Effector memory CD8-positive, alpha-beta T cell (primary cell): ENCODE data around the gene MEN1.

ENCODE experiments used
- ATAC-seq: fragments of 150-1000 bp; cut with Tn5 transposase; replicated peaks from 2 replicates; pipeline ENCODE4 v1.10.0; 2021; ENCODE audit warnings: mild to moderate bottlenecking, moderate library complexity
- DNase-seq, 3 experiments: peaks; one replicate each; pipeline ENCODE4 v3.0.0; 2021
- H3K27ac Mint-ChIP-seq, 2 donors: one replicate each; pipeline ENCODE4 v1.8.0; 2022; ENCODE audit warnings: mild to moderate bottlenecking in 2 of 2, mixed read lengths in 2 of 2, moderate library complexity in 2 of 2
- H3K27me3 Mint-ChIP-seq, 2 donors: one replicate each; pipeline ENCODE4 v1.8.0; 2022; ENCODE audit warnings: mixed read lengths in 2 of 2
- H3K36me3 Mint-ChIP-seq: one replicate; pipeline ENCODE4 v1.8.0; 2022; ENCODE audit warnings: mild to moderate bottlenecking, moderate library complexity, mixed read lengths; ENCODE audit not compliant: insufficient read depth
- H3K4me1 Mint-ChIP-seq, 2 donors: one replicate each; pipeline ENCODE4 v1.8.0; 2022; ENCODE audit warnings: low read depth in 2 of 2, mixed read lengths in 2 of 2
- H3K4me3 Mint-ChIP-seq, 2 donors: one replicate each; pipeline ENCODE4 v1.8.0; 2022; ENCODE audit warnings: mild to moderate bottlenecking in 2 of 2, mixed read lengths in 2 of 2, moderate library complexity in 2 of 2
- H3K9me3 Mint-ChIP-seq, 2 donors: one replicate each; pipeline ENCODE4 v1.8.0; 2022; ENCODE audit warnings: mixed read lengths in 2 of 2

MEN1 gene

DNA sequence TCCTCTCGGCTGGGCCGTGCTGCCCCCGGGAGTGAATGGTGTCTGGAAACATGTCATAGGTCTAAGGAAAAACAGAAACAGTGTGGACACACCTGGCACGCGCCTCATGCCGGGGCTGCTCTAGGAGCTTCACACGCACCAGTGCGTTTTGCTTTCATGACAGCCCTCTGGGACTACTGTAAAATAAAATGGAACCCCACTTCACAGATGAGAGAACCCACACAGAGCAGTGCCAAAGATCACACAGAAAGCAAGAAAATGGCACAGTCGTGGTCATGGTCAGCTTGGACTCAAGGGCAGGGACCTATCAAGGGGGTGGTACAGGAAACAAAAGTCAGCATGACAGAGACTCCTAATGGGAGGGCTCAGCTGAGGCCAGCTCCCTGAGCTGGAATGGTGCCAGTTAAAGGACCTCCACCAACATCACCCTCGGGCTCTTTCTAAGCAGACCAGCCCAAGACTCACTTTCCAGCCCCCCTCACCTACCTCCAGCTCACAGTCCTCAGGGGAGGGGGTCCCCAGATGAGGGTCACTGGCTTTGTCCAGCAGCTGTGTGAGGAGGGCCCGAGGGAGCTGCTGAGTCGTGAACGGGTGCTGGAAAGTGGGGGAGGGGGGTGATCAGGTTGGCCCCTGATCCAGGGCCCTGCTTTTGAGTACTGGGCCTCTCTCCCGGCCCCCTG lies 10.6 kb downstream of the MEN1 start:
- no peak for ATAC-seq
- H3K4me3 Mint-ChIP-seq, result no peak overlapping the region
- DNase-seq, result no peak
- H3K36me3 Mint-ChIP-seq, result peaks cover 17% of the 10 kb centered on the region
- peak overlapping the region in 1 of 2 donors; percentile 63 for H3K27ac Mint-ChIP-seq
- H3K27me3 Mint-ChIP-seq, result no peaks in the 10 kb centered on the region
- peaks cover 14 to 15% of the 10 kb centered on the region in 2 donors for H3K4me1 Mint-ChIP-seq
- no peaks in the 10 kb centered on the region for H3K9me3 Mint-ChIP-seq

DNA sequence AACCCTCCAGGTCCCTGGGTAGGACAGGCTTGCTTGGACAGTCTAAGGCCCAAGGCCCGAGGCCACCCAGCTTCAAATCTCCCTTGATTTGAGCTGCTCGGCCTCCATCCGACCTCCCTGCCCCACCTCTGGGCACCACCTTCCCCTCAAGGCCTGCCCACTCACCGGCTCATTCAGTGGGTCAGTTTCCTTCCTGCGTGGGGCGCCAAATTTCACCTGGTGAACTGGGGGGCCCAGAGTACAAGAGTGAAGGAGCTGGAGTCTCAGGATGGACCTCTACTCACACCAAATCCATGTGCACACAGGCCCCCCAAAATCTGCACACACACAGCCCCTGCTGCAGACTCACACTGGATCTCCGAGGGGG lies 11.1 kb downstream of the MEN1 start:
- no peaks in the 10 kb centered on the region for H3K27me3 Mint-ChIP-seq
- H3K27ac Mint-ChIP-seq, result peak overlapping the region in 1 of 2 donors; percentile 63
- no peaks in the 10 kb centered on the region for H3K9me3 Mint-ChIP-seq
- H3K4me1 Mint-ChIP-seq, result peaks cover 14 to 17% of the 10 kb centered on the region in 2 donors
- H3K36me3 Mint-ChIP-seq, result peaks cover 19% of the 10 kb centered on the region
- DNase-seq (no peak), ATAC-seq (no peak)
- no peak overlapping the region for H3K4me3 Mint-ChIP-seq

DNA sequence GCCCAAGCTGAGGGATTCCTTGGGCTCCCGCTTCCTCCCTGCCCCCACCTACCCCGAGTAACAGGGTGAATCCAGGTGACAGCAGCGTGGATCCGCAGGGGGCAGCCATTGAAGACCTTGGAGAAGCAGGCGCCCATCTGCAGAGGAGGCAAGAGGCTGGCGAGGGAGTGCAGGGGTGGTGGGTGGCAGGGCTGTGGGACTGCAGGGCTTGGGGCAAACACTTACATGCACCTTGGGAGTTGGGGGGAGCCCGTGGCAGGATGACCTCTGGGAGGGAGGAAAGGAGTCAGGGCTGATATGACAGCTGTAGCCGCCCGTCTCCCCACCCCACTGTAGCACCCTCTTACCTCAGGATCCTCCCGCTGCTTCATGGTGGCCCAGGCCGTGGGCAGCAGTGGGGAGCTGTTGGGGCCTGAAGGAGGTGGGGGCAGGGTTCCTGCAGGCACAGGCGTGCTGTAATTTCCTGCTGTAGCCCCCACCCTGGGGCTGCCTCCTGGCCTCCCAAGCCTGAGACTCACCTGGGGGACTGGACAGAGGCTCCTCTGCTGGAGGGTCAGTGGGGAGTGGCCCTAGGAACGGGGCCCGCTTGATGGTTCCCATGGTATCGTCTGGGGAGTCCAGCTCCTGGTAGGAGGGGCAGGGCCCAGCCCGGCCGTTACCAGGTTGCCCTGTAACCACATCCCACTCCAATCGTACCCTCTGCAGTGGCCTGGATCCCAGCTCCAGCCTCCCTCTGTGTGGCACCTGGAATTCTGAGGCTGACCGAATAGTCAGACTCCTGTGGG lies 13.4 kb downstream of the MEN1 start:
- H3K27ac Mint-ChIP-seq, result peak overlapping the region in 1 of 2 donors; percentile 53
- H3K9me3 Mint-ChIP-seq, result no peaks in the 10 kb centered on the region
- H3K36me3 Mint-ChIP-seq, result peaks cover 22% of the 10 kb centered on the region

DNA sequence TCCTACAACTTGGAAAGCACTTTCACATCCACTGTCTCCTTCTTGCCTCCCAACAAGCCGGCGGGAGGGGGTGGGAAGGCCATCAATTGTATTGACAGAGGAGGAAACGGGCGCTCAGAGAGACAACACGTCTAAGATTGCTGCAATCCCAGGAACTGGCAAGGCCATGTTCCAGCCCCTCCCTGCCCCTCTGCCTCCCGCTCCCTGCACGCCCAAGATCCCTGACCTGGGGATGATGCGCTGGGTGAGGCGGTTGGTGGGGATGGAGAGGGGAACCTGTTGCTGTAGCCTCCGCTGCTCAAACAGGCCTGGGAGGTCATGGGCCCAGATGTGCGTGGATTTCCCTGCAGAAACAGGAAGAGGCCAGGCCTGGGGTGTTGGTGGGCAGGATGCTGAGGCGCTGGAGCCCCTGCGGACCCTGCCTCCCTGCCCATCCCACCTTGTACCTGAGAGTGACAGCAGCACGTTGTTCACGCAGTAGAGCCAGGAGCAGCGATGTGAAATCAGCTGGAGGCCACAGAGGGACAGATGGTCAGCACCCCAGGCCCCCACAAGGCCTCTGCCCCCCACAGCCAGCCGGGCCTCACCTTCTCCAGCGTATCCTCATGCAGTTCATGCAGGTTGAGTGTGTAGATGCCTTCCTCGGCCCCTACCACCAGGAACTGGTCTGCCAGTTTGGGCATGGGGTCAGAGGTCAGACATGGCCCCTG lies 14.1 kb downstream of the MEN1 start:
- ATAC-seq (no peak), DNase-seq (no peak)
- Mint-ChIP-seq H3K4me1 (peaks cover 4 to 12% of the 10 kb centered on the region in 2 donors), H3K36me3 (peaks cover 23% of the 10 kb centered on the region), H3K27me3 (no peaks in the 10 kb centered on the region), H3K4me3 (no peak overlapping the region), H3K9me3 (no peaks in the 10 kb centered on the region), H3K27ac (peak overlapping the region in 1 of 2 donors; percentile 53)

More for the DNA sequence above, 13.4 kb downstream of the MEN1 start:
- Mint-ChIP-seq H3K27me3 (no peaks in the 10 kb centered on the region), H3K4me3 (no peak overlapping the region), H3K4me1 (peaks cover 4 to 12% of the 10 kb centered on the region in 2 donors)
- no peak for DNase-seq
- ATAC-seq, result no peak

DNA sequence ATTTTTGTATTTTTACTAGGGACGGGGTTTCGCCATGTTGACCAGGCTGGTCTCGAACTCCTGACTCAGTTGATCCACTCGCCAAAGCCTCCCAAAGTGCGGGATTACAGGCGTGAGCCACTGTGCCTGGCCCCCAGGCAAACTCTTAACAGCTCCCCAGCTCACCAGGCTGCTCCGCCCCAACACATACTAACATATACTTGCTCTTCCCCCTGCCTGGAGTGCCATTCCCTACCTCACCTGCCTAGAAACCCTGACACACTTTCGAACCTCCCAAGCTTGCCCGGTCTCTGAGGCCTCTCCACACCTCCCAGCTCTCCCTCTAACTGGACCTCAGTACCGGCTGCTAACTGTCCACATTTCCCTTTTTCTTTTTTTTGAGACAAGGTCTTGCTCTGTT lies 15.8 kb downstream of the MEN1 start:
- Mint-ChIP-seq H3K4me1 (peaks cover 4 to 11% of the 10 kb centered on the region in 2 donors), H3K9me3 (no peaks in the 10 kb centered on the region), H3K27me3 (no peaks in the 10 kb centered on the region), H3K36me3 (peaks cover 21% of the 10 kb centered on the region), H3K27ac (peak overlapping the region in 1 of 2 donors; percentile 86), H3K4me3 (no peak overlapping the region)
- no peak for DNase-seq
- ATAC-seq, result no peak

DNA sequence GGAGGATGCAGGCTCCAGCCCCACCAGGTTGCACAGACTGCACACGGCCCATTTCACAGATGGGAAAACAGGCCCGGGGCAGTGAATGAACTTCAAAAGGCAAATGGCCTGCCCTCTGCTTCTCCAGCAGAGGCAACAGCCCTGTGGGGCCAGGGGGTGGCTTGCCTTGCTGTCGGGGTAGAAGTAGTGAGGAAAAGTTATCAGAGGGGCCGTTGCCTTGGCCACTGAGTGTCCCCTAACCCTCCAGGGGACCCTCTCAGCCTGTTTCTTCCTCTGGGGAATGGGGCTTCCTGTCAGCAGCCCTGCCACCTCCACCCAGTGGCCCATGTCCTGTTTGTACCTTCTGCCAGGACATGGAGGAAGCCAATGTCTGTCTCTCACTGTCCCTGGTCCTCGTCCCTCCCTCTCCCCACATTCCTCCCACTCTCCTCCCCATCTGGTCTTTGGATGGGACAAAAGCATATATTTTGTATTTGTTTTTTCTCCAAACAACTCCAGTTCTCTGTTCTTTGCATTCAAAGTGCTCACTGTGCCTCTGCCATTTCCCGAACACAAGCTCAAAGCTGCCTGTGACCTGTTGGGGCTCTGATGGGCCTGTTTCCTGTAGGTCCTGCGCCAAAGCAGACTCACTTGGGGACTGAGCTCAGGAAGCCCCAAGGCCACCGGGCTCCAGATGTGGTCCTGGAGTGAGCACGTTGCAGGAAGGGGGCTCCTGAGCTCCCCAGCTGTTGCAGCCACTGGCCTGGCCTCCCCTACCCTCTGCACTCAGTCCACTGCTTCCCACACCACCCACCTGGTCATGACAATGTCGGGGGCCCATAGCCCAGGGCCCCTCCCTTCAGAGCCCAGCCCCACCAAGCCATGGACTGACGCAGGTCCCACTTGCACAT lies 16.8 kb downstream of the MEN1 start:
- H3K36me3 Mint-ChIP-seq, result peaks cover 21% of the 10 kb centered on the region
- H3K27me3 Mint-ChIP-seq, result no peaks in the 10 kb centered on the region
- no peak for ATAC-seq
- no peak for DNase-seq
- H3K4me3 Mint-ChIP-seq, result no peak overlapping the region
- no peaks in the 10 kb centered on the region for H3K9me3 Mint-ChIP-seq
- H3K4me1 Mint-ChIP-seq, result peaks cover 0 to 11% of the 10 kb centered on the region in 2 donors
- H3K27ac Mint-ChIP-seq, result peak overlapping the region; percentile 48 to 86

DNA sequence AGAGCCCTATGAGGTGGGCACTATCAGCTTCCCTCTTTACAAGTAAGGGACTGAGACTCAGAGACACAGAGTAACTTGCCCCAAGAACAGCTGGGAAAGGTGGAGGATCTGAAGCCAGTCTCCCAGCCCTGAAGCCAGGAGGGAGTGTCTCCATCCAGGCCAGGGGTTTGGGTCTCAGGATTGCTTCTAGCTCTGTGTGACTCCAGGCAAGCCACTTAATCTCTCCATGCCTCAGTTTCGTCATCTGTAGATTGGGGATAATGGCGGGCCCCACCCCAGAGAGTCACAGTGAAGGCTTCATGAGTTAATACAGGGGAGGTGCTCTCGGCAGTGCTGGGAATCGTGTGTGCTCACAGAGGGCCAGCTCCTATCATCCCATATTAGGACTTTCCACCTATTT lies 17.9 kb downstream of the MEN1 start:
- no peak overlapping the region for H3K4me3 Mint-ChIP-seq
- peak overlapping the region in 1 of 2 donors; percentile 86 for H3K27ac Mint-ChIP-seq
- no peaks in the 10 kb centered on the region for H3K9me3 Mint-ChIP-seq
- peaks cover 28% of the 10 kb centered on the region for H3K36me3 Mint-ChIP-seq
- ATAC-seq (no peak), DNase-seq (no peak)
- H3K4me1 Mint-ChIP-seq, result peaks cover 0 to 14% of the 10 kb centered on the region in 2 donors
- no peaks in the 10 kb centered on the region for H3K27me3 Mint-ChIP-seq

DNA sequence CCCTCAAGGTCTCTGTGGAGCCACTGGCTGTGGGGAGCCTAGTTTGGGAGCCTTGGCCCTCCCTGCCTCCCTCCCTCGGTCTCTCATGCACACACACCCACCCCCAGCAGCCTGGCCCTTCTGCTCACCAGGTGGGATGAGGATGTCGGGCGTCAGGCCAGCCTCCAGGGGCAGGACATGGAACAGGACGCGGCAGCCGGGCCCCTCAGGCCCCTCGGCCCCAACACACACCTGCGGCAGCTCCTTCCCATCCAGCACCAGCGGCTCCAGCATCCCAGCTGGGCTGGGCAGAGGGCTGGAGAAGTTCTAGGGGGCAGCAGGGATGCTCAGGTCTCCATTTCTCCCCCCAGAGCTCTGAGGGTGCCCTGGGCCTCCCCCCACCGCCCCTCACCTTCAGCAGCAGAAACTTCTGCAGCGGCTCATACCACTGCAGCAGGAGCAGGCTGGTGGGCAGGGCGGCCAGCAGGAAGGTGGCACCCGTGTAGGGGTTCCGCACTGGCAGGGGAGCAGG lies 18.5 kb downstream of the MEN1 start:
- ATAC-seq (no peak), DNase-seq (no peak)
- H3K27ac Mint-ChIP-seq, result peak overlapping the region; percentile 60 to 67
- no peaks in the 10 kb centered on the region for H3K27me3 Mint-ChIP-seq
- H3K36me3 Mint-ChIP-seq, result peaks cover 28% of the 10 kb centered on the region
- no peak overlapping the region for H3K4me3 Mint-ChIP-seq
- H3K4me1 Mint-ChIP-seq, result peaks cover 0 to 14% of the 10 kb centered on the region in 2 donors
- no peaks in the 10 kb centered on the region for H3K9me3 Mint-ChIP-seq

DNA sequence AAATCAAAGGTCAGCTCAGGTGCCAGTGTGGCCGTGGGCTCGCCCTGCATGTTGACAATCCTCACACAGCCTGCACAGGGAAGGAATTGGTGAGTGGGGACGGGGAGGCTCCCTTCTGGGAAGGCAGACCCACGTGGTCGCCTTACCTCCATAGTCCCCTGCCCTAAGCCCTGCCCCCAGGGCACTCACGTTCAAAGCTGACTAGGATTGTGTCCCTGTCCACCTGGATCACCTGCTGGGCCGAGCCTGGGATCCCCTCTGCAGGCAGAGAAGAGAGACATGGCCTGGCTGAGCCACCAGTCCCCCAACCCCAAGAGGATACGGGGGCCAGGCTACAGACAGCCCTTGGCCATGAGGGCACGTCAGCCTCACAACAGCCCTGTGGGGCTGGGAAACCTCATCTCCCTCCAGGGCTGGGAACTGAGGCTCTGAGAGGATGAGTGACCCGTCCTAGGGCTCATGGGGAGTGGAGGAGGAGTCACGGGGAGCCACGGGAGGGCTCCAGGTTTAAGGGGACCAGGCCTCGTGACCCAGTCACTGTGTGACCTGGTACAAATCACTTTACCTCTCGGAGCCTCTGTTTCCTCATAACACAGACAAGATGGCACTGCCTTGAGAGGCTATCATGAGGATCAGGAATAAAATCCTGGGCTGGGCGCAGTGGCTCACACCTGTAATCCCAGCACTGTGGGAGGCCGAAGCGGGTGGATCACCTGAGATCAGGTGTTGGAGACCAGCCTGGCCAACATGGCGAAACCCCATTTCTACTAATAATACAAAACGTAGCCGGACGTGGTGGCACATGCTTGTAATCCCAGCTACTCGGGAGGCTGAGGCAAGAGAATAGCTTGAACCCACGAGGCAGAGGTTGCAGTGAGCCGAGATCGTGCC lies 19.9 kb downstream of the MEN1 start:
- peaks cover 25% of the 10 kb centered on the region for H3K36me3 Mint-ChIP-seq
- no peaks in the 10 kb centered on the region for H3K27me3 Mint-ChIP-seq
- H3K27ac Mint-ChIP-seq, result peak overlapping the region in 1 of 2 donors; percentile 60
- H3K4me1 Mint-ChIP-seq, result peaks cover 0 to 10% of the 10 kb centered on the region in 2 donors
- ATAC-seq (no peak), DNase-seq (no peak)
- H3K4me3 Mint-ChIP-seq, result no peak overlapping the region
- H3K9me3 Mint-ChIP-seq, result no peaks in the 10 kb centered on the region

DNA sequence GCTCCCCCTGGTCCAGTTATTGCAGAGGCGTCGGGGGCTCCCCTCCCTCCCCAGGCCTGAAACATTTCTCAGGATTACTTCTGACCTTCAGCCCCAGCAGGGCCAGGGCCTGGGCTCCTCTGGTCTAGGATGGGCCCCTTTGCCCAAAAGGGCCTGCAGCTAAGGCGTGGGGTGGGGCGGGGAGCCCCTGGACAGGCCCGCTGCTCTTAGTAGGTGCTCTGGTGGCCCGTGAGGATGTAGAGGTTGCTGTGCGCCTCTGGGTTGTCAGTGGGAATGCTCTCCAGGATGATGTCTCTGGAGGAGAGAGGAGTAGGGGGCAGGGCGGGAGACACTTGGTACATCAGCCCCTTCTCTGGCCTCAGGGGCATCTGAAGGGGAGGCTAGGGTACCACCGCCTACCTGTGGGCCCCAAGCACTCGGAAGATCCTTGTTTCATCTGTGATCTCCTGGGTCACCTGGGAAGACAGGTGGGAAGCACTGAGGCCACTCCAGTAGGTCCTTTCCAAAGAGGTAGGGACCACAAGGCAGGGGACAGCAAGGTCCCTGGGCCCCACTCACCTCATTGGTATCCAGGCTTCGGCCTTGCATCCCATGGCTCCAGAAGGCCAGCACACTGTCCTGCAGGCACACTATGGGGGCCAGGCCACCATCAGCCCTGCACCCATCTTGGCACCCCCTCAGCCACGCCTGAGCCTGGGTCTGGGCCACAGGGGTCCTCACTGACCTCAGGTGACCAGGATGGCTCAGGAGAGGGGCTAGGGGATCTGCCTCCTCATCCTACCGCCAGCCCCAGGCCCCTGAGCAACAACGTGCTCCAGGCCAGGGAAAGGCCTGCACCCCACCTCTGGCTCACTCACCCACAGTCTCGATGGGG lies 20.8 kb downstream of the MEN1 start:
- peaks cover 23% of the 10 kb centered on the region for H3K36me3 Mint-ChIP-seq
- DNase-seq (no peak), ATAC-seq (no peak)
- no peaks in the 10 kb centered on the region for H3K9me3 Mint-ChIP-seq
- no peaks in the 10 kb centered on the region for H3K27me3 Mint-ChIP-seq
- H3K4me1 Mint-ChIP-seq, result peaks cover 0 to 8% of the 10 kb centered on the region in 2 donors
- peak overlapping the region in 1 of 2 donors; percentile 60 for H3K27ac Mint-ChIP-seq
- no peak overlapping the region for H3K4me3 Mint-ChIP-seq
